HG02884 (cell line): ENCODE results near the gene CD80.
"Not testable (repeated sequence)": the region's sequence is repeated elsewhere in the genome, so short reads cannot be mapped to it uniquely, and the experiment has no call there.

Source experiments
- ATAC-seq: cut with Tn5 transposase; IDR thresholded peaks from one replicate; pipeline ENCODE4 v1.9.1; 2021; ENCODE audit warnings: mild to moderate bottlenecking, moderate library complexity; ENCODE audit not compliant: unreplicated experiment

CD80 gene

GRCh38 chr3:119585208-119585607, 25.8 kb upstream of the CD80 start:
- ATAC-seq = no peak

- ATAC-seq = no peak
These were observed 22.8 kb upstream of the CD80 start for GRCh38 chr3:119582178-119582577.

- ATAC-seq = peak; percentile 53
These were observed 20.8 kb upstream of the CD80 start for GRCh38 chr3:119580067-119580760.

- peak; percentile 55 for ATAC-seq
These were observed 20.1 kb upstream of the CD80 start, which contains the start of gene ADPRH for GRCh38 chr3:119579366-119580066. ADPRH (plus strand) TSS chr3:119579492; CDS start chr3:119582170, 2,678 bp downstream.

DNA sequence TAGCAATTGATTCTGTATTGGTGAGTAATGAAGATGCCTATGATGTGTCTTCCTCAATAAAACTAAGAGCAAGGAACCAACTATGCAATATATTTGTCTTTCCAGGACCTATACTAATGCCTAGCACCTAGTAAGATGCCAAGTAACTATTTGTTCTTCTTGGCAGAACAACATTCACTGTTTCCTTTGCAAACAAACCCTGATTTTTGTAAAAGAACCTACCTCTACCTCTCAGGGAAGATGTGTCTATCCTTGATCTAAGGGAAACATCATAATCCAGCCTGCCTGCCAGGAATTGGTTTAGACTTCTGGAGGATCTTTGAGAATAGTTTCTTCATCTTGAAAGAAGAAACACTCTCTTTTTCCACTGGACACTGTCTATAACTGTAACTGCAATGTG, 16.1 kb upstream of the CD80 start:
- ATAC-seq = no peak

- no peak for ATAC-seq
These were observed 12.3 kb upstream of the CD80 start for GRCh38 chr3:119571688-119572087.

- ATAC-seq = no peak
These were observed 11.8 kb upstream of the CD80 start for GRCh38 chr3:119571230-119571629.

GRCh38 chr3:119570229-119570628, 10.8 kb upstream of the CD80 start:
- peak; percentile 54 for ATAC-seq

GRCh38 chr3:119569156-119569555, 9.7 kb upstream of the CD80 start:
- ATAC-seq = no peak

- not testable (repeated sequence) for ATAC-seq
These were observed 3.9 kb upstream of the CD80 start for GRCh38 chr3:119563334-119563733.

DNA sequence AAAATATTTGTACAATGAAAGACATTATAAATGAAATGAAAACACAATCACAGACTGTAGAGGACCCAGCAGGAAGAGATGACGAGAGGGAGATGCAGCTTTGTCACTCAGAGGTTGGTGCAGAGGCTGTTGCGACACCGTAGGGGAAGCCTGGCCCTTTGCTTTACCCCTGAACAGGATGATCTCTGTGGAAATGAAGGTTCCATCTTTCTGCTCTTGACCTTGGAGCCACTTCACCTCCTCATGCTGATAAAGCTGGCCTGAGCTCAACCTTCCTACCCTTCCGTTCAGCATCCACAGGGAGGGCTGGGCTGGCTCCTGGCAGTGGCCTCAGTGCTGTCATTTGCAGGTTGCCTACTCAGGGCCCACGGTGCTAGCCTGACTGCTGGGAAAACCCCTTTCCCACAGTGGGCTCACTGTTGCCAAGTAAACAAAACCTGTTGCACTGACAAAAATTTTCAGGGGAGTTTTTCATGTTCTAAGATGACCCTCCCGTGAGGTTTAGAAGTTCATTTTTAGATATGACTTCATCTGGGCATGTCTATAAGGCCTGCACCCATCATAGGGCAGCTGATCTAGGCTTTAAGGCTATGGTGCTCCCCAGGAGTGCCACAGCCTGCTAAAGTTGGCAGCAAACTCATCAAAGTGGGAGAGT, 3.0 kb upstream of the CD80 start:
- peak; percentile 63 for ATAC-seq

DNA sequence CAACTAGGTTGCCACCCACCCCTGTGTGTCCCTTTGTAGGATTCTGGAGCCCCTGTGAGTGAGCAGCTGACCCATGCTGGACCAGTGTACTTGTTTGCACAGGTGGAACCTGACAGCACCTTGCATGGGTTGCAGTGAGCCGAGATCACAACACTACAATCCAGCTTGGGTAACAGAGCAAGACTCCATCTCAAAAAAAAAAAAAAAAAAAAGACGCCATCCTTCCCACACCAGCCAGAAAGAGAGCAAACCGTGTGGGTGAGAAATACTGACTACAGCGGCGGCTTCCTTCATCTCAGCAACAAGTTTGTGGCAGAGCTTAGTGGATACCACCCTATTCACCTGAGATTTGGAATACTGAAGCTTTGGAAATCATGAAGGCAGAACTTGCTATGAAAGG, 746 bp upstream of the CD80 start:
- ATAC-seq = no peak

DNA sequence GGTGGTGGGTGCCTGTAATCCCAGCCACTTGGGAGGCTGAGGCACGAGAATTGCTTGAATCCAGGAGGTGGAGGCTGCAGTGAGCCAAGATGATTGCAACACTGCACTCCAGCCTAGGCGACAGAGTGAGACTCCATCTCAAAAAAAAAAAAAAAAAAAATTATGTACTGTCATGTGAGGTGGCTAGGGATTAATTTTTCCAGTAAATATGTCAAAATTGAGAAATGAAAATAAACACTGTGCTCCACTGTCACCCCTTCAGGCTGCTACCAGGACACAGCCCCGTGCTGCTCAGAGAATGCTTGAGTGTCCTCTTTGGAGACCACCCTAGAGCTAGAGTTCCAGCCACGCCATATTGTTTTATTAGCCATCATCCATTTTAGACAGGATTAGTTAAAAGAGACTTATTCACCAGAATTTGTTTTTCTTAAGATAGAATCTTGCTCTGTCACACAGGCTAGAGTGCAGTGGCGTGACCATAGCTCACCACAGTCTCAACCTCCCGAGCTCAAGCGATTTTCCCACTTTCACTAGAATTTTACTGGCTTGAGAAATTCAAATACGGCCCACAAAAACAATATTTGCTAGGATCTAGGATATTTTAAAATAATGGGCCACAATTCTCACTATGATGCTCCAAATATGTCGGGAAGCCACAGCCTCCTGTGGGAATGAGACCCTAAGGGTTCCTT, 642 bp downstream of the CD80 start:
- no peak for ATAC-seq

DNA sequence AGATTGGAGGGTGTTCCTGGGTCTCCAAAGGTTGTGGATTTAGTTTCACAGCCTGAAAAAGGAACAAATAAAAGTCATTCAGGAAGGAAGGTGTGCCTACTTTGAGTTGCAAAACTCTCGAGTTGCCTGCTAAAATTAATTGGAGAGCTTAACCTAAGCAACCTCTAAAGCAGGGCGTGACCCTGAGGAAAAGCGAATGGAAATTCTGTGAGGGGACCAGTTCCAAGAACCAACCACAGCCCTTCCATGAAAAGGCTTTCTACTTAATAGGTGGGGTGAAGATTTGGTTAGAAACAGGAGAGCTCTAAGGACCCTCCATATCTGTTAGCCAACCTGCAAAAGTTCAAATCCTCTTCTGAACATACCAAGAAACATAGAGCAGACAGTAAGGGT, 1.5 kb downstream of the CD80 start:
- no peak for ATAC-seq

DNA sequence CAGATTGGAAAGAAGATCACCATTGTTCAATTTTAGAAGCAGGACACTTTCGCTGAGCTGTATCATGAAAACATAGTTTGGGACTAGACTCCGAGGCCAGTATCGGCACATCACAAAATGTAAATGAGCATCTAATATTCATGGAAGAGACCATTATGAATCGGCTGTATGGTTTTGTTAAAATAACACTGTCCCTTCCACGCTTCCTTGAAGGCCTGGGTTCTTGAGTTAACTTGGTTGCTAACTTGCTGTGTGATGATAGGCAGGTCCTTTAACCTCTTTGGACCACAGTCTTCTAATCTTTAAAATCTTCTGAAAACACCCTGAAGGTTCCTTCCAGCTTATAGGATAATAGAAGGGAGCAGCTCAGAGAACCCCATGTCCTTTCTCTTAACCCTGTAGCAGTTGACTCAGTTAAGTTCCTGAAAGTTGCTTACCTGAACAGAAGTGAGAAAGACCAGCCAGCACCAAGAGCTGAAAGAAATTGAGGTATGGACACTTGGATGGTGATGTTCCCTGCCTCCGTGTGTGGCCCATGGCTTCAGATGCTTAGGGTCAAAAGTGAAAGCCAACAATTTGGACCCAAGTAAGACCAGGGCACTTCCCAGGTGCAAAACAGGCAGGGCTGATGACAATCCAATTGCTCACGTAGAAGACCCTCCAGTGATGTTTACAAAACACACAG, 2.1 kb downstream of the CD80 start:
- no peak for ATAC-seq

DNA sequence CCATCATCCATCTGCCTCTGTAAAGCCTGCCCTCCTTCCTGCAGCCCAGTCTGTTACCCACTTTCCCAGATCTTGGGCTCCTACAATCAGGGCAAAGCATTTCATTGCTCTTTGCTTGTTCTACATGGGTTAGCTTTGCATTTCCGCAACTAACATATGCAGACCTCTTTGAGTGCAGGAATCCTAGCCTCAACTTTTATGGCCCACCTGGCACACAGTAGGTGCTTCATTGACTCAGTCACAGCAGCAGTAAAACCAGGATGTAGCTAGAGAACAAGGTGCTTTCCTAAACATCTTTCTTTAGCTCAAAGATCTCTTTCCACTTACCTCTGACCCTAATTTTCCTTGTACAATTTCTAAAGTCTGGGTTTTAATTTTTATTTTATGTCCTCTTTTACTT, 3.5 kb downstream of the CD80 start:
- no peak for ATAC-seq

DNA sequence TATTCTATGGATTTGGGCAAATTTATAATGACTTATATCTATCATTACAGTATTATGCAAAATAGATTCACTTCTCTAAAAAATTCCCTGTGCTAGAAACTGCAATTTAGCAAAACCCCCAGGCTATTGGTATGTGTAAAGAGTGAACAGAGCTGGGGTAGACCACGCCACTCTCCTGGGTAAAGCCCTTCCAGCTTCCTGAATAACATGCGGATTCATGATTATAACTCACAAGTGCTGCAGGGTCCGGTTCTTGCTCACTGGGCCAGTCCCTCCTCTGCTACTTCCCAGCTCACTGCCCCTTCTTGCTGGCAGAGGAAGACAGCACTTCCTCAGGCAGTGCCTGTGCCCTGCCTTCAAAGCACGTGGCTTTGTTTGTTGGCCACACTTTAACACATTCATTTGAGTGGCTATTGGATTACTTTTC, 4.1 kb downstream of the CD80 start:
- ATAC-seq = no peak

GRCh38 chr3:119553823-119554415, 5.5 kb downstream of the CD80 start:
- no peak for ATAC-seq

DNA sequence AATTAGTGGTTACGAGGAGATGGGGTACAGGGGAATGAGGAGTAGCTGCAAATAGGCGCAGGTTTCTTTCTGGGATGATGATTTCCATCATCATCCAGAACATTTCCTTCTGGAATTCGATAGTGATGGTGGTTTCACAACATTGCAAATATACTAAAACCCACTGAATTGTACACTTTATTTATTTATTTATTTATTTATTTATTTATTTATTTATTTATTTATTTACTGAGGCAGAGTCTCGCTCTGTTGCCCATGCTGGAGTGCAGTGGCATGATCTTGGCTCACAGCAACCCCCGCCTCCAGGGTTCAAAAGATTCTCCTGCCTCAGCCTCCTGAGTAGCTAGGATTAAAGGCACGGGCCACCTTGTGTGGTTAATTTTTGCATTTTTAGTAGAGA, 6.5 kb downstream of the CD80 start:
- not testable (repeated sequence) for ATAC-seq

- no peak for ATAC-seq
These were observed 7.8 kb downstream of the CD80 start for GRCh38 chr3:119551598-119551997.
